MG63 (cell line): Measurements from ENCODE around the gene CAMK2N2. TPM values are rescaled to one million over a fixed set of nuclear protein-coding genes. Genes with fewer than 3 reads are reported as not detected.

ENCODE experiments used
- DNase-seq: peaks from one replicate; pipeline ENCODE4 v3.0.0-alpha.2; 2020
- H3K27me3 ChIP-seq: fragments of 250-450 bp; sonication (Bioruptor Pico); 2 replicates; pipeline ENCODE4 v1.5.1; 2020; ENCODE audit warnings: mild to moderate bottlenecking, moderate library complexity
- H3K36me3 ChIP-seq: fragments of 250-450 bp; sonication (Bioruptor Pico); 2 replicates; pipeline ENCODE4 v1.5.1; 2020; ENCODE audit warnings: mild to moderate bottlenecking, moderate library complexity
- H3K4me3 ChIP-seq: fragments of 250-450 bp; sonication (Bioruptor Pico); 2 replicates; pipeline ENCODE4 v1.5.1; 2020; ENCODE audit warnings: mild to moderate bottlenecking, moderate library complexity
- H3K9me3 ChIP-seq: fragments of 250-450 bp; sonication (Bioruptor Pico); 2 replicates; pipeline ENCODE4 v1.5.1; 2020; ENCODE audit warnings: mild to moderate bottlenecking, moderate library complexity
- total RNA-seq: library from RNA; depleted of rRNA; stranded (reverse); fragments of >200 nt; shearing (Covaris generic); gene quantifications from 2 replicates; pipeline ENCODE4 v1.2.3, GENCODE V29; 2014; ENCODE audit warnings: low replicate concordance; rRNA removed

Gene CAMK2N2
- total RNA-seq, 1 experiment from 2014 or later: not detected

DNA sequence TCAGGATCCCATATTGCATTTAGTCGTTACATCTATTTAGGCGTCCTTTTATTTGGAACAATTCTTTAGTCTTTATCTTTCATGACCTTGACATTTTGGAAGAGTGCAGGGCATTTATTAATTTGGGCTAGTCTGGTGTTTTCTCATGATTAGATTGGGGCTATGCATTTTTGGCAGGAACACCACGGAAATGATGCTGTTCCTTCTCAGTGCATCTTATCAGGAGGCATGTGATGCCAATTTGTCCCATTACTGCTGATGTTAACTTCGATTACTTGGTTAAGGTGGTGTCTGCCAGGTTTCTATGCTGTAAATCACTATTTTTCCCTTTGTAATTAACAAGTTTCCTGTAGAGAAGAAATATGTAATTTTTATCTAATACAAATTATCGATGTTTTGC lies 50.1 kb downstream of the CAMK2N2 start:
- DNase-seq: no peak
- Histone ChIP-seq H3K9me3 (peaks cover 3% of the 10 kb centered on the region; the same call in 1 of the 2 replicates), H3K36me3 (no peaks in the 10 kb centered on the region), H3K4me3 (no peak overlapping the region), H3K27me3 (peaks cover 7% of the 10 kb centered on the region; the same call in 1 of the 2 replicates)

Other genes starting within 250 kb of the CAMK2N2 start
- 6.6 and 7.9 TPM in 2 replicates for gene ABCC5, start 243.7 kb downstream of the CAMK2N2 start, total RNA-seq
- gene HTR3D, start 229.8 kb downstream of the CAMK2N2 start, total RNA-seq: not detected in 2 replicates
- not detected in 2 replicates for gene HTR3C, start 208.5 kb downstream of the CAMK2N2 start, total RNA-seq
- not detected in 2 replicates for gene HTR3E, start 164.5 kb downstream of the CAMK2N2 start, total RNA-seq
- 41.7 and 50.5 TPM in 2 replicates for gene EIF2B5, start 126.2 kb downstream of the CAMK2N2 start, total RNA-seq
- 20.8 and 42.6 TPM in 2 replicates for gene DVL3, start 106.2 kb downstream of the CAMK2N2 start, total RNA-seq
- gene AP2M1, start 86.7 kb downstream of the CAMK2N2 start, total RNA-seq: 688 and 946 TPM in 2 replicates
- gene ABCF3, start 75.4 kb downstream of the CAMK2N2 start, total RNA-seq: 65.3 and 79.4 TPM in 2 replicates
- not detected in 2 replicates for gene VWA5B2, start 32.0 kb downstream of the CAMK2N2 start, total RNA-seq
- 57.2 and 59.0 TPM in 2 replicates for gene ALG3, start 12.6 kb downstream of the CAMK2N2 start, total RNA-seq
- gene EEF1AKMT4, start 11.9 kb downstream of the CAMK2N2 start, total RNA-seq: 5.2 and 16.0 TPM in 2 replicates
- not detected in 2 replicates for gene ECE2, start 14.5 kb upstream of the CAMK2N2 start, total RNA-seq
- gene PSMD2, start 37.7 kb upstream of the CAMK2N2 start, total RNA-seq: 1,179 and 1,305 TPM in 2 replicates
- gene EIF4G1, start 53.1 kb upstream of the CAMK2N2 start, total RNA-seq: 378 and 439 TPM in 2 replicates
- 4.8 and 8.8 TPM in 2 replicates for gene FAM131A, start 76.0 kb upstream of the CAMK2N2 start, total RNA-seq
- gene CLCN2, start 100.1 kb upstream of the CAMK2N2 start, total RNA-seq: 2.6 and 2.9 TPM in 2 replicates
- 138 and 139 TPM in 2 replicates for gene POLR2H, start 100.2 kb upstream of the CAMK2N2 start, total RNA-seq
- not detected in 2 replicates for gene THPO, start 116.7 kb upstream of the CAMK2N2 start, total RNA-seq
- gene CHRD, start 118.5 kb upstream of the CAMK2N2 start, total RNA-seq: 0.03 TPM in 1 of 2 replicates, not detected in the other